ENCODE data around the gene KDR.
A peak's percentile ranks its signal among the peaks of the same experiment; 100 is the strongest.

KDR gene

GRCh38 chr4:55161739-55162138, 36.3 kb upstream of the KDR start:
- no peak overlapping the region for H3K4me3 ChIP-seq (ENCODE audit: low read depth, low read length)
- DNase-seq (ENCODE audit: low read depth) = no peak
- TF ChIP-seq, protein P1, sequence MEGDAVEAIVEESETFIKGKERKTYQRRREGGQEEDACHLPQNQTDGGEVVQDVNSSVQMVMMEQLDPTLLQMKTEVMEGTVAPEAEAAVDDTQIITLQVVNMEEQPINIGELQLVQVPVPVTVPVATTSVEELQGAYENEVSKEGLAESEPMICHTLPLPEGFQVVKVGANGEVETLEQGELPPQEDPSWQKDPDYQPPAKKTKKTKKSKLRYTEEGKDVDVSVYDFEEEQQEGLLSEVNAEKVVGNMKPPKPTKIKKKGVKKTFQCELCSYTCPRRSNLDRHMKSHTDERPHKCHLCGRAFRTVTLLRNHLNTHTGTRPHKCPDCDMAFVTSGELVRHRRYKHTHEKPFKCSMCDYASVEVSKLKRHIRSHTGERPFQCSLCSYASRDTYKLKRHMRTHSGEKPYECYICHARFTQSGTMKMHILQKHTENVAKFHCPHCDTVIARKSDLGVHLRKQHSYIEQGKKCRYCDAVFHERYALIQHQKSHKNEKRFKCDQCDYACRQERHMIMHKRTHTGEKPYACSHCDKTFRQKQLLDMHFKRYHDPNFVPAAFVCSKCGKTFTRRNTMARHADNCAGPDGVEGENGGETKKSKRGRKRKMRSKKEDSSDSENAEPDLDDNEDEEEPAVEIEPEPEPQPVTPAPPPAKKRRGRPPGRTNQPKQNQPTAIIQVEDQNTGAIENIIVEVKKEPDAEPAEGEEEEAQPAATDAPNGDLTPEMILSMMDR (conservative IDR thresholded peaks at IDR 0.05; ENCODE audit: low read depth, low read length) = no peak

DNA sequence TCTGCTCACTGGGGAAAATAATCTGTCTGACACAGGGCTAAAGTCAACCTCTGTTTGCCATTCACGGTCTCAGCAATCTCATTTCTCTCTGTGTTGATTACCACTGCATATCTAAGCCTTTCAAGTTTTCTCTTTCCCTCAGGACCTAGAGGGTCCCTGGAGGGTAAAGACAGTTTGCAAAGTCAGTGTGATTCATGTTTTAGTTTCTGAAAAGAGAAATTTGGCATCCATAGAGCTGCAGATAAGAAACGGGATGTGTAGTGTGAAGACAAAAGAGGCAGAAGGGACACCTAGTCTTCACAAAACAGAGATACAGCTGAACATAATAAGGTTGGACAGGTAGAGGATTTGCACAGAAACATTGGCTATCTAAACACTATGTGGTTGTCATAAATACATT, 34.5 kb upstream of the KDR start:
- TF ChIP-seq, protein P1 (conservative IDR thresholded peaks at IDR 0.05; ENCODE audit: low read depth, low read length) = no peak
- peak; percentile 34 for DNase-seq (ENCODE audit: low read depth)

DNA sequence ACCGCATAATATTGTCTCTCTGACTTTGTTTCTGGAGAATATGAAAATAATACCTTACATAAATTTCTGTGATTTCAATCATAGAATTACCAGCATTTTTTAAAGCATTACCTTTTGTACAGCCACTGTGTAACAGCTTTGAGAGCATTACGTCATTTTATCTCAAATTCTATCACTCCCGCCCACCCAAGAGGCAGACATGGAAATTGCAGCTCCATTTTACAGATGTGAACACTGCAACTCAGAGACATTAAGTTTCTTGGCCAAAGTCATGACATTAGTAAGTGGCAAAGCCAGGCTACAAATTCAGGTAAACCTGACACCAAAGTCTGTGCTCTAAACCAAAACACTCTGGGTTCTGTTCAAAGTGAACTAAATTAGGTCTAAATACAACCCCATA, 33.6 kb upstream of the KDR start:
- DNase-seq (ENCODE audit: low read depth) = no peak
- TF ChIP-seq, protein P1 (conservative IDR thresholded peaks at IDR 0.05; ENCODE audit: low read depth, low read length) = peak; percentile 10
- H3K4me3 ChIP-seq (ENCODE audit: low read depth, low read length) = no peak overlapping the region

More for the DNA sequence above, 34.5 kb upstream of the KDR start:
- H3K4me3 ChIP-seq (ENCODE audit: low read depth, low read length) = no peak overlapping the region

- DNase-seq (ENCODE audit: low read depth) = no peak
- H3K4me3 ChIP-seq (ENCODE audit: low read depth, low read length) = peak overlapping the region; percentile 58
- TF ChIP-seq, protein P1 (conservative IDR thresholded peaks at IDR 0.05; ENCODE audit: low read depth, low read length) = no peak
Observed at GRCh38 chr4:55157559-55158277, 32.3 kb upstream of the KDR start.

DNA sequence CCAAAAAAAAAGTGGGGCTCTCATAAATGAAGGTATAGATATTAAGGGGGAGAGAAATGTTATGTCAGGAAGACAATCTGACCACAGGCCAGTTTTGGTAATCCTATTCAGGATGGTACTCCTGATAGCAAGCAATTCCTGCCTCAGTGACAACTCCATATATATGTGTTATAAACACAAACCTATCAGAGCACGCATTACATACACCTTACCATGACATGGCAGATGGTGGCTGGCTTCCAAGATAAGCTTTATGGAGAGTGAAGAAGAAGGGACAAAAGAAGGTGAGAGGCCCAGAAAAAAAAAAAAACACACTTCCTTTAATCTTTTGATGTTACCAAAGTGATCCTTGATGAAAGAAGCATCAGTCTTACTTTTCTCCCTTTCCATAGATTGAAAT, 29.5 kb upstream of the KDR start:
- TF ChIP-seq, protein P1 (conservative IDR thresholded peaks at IDR 0.05; ENCODE audit: low read depth, low read length) = no peak
- no peak overlapping the region for H3K4me3 ChIP-seq (ENCODE audit: low read depth, low read length)
- DNase-seq (ENCODE audit: low read depth) = no peak

DNA sequence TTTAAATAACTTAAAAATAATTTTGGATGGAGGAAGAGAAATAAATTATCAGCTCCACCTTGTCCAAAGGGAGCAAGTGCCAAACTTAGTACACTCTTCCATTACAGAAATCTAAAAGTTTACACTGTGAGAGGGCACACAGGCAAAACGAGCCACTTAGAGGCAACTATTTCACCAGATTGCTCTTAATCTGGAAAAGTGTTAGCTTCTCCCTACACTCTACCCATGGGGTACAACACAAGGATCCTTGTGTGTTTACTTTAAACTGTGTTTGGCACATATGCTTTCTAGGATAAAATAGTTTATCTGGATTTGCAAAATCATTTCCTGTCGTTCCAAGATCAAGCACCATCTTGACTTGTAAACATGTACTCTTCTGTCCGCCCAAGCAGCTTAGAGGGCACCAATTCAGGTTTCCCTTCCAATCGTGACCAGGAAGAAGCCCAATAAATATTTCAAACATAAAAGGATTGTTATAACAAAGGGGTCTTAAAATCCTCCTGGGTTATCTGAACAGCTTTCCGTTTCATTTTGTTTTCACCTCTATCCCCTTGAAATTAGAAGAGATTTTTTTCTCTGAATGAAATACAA, 29.0 kb upstream of the KDR start:
- no peak for DNase-seq (ENCODE audit: low read depth)
- TF ChIP-seq, protein P1 (conservative IDR thresholded peaks at IDR 0.05; ENCODE audit: low read depth, low read length) = no peak
- H3K4me3 ChIP-seq (ENCODE audit: low read depth, low read length) = no peak overlapping the region

- H3K4me3 ChIP-seq (ENCODE audit: low read depth, low read length) = no peak overlapping the region
- DNase-seq (ENCODE audit: low read depth) = no peak
- TF ChIP-seq, protein P1 (conservative IDR thresholded peaks at IDR 0.05; ENCODE audit: low read depth, low read length) = no peak
Observed at GRCh38 chr4:55143858-55144257, 18.5 kb upstream of the KDR start.
